HCT116 (cell line): ENCODE data around the gene MTHFR. TPM values are rescaled to one million over a fixed set of nuclear protein-coding genes. Genes with fewer than 3 reads are reported as not detected.

Experiments
- ATAC-seq: fragments of 200-7000 bp; cut with Tn5 transposase; 2 replicates; pipeline ENCODE4 v1.9.1; 2020; ENCODE audit warnings: mild to moderate bottlenecking, moderate library complexity
- BruUV-seq: library from RNA; stranded (reverse); fragments of 400-500 nt; replicated peaks from 2 replicates; lab custom pipeline; 2021; lab: Mats Ljungman, UMichigan
- CTCF ChIA-PET: fragments of 300-600 bp; sonication (Branson Sonifier 250); formaldehyde crosslinking; loops from one replicate; lab custom pipeline; 2021; ENCODE audit warnings: antibody characterized with exemption; lab: Charles Lee
- POLR2A ChIA-PET: fragments of 300-600, 350-600 bp; sonication (Branson Sonifier 250); formaldehyde crosslinking; loops from one replicate; lab custom pipeline; 2021; ENCODE audit warnings: antibody characterized with exemption; lab: Charles Lee
- RAD21 ChIA-PET, 2 experiments: fragments of 300-600 bp; sonication (Branson Sonifier 250); formaldehyde crosslinking; loops; one replicate each; lab custom pipeline; 2023; ENCODE audit warnings: low total read pairs in 2 of 2; ENCODE audit not compliant: uncharacterized antibody in 2 of 2, unreplicated experiment in 2 of 2, low non-redundant PET in 1 of 2; lab: Charles Lee
- DNase-seq: peaks from one replicate; pipeline ENCODE4 v3.0.0-alpha.2; 2010; ENCODE audit warnings: low read depth, low spot score
- H2AFZ ChIP-seq: fragments of 200-600 bp; shearing (Covaris generic), sonication (generic); 2 replicates; pipeline ENCODE4 v1.6.1; 2017; ENCODE audit warnings: low read depth, mixed run types, mixed read lengths, antibody characterized with exemption, low read length; ENCODE audit not compliant: poor library complexity, severe bottlenecking
- H3K27ac ChIP-seq: 2 replicates; pipeline ENCODE4 v1.5.1; 2012; ENCODE audit warnings: low read depth, low read length
- H3K27me3 ChIP-seq: fragments of 200-600 bp; sonication (generic); 2 replicates; pipeline ENCODE4 v1.6.1; 2016; ENCODE audit warnings: mixed run types, low read length, mixed read lengths; ENCODE audit not compliant: insufficient read depth
- H3K36me3 ChIP-seq, 2 experiments: fragments of 200-500 bp in 1 of 2; fragments of 200-600 bp in 1 of 2; sonication (Bioruptor generic) in 1 of 2; sonication (generic) in 1 of 2; 2 replicates each; pipeline versions ENCODE4 v1.5.1 to v1.6.1; 2014 to 2016; ENCODE audit warnings: low read length in 2 of 2, inconsistent platforms in 1 of 2, mixed read lengths in 1 of 2, mixed run types in 1 of 2; ENCODE audit not compliant: insufficient read depth in 2 of 2, control insufficient read depth in 1 of 2
- H3K4me1 ChIP-seq, 2 experiments: fragments of 200-600 bp in 1 of 2; sonication (generic) in 1 of 2; 2 replicates each; pipeline versions ENCODE4 v1.5.1 to v1.6.1; 2012 to 2017; ENCODE audit warnings: low read length in 2 of 2, inconsistent platforms in 1 of 2, mild to moderate bottlenecking in 1 of 2, mixed read lengths in 1 of 2, mixed run types in 1 of 2, moderate library complexity in 1 of 2; ENCODE audit not compliant: insufficient read depth in 2 of 2, control insufficient read depth in 1 of 2
- H3K4me2 ChIP-seq: fragments of 200-600 bp; sonication (generic); 2 replicates; pipeline ENCODE4 v1.6.1; 2017; ENCODE audit warnings: mixed run types, low read length, mixed read lengths
- H3K4me3 ChIP-seq, 2 experiments: fragments of 200-600 bp in 1 of 2; sonication (generic) in 1 of 2; replicated peaks in 1 of 2; 2 replicates each; pipeline ENCODE4 v1.5.1; 2011 to 2016; ENCODE audit warnings: low read length in 2 of 2, control low read depth in 1 of 2, low read depth in 1 of 2, mild to moderate bottlenecking in 1 of 2, mixed read lengths in 1 of 2, mixed run types in 1 of 2
- H3K79me2 ChIP-seq: fragments of 200-600 bp; sonication (generic); 2 replicates; pipeline ENCODE4 v1.6.1; 2017; ENCODE audit warnings: mild to moderate bottlenecking, mixed run types, low read length, moderate library complexity, mixed read lengths; ENCODE audit not compliant: insufficient read depth
- H3K9ac ChIP-seq: fragments of 200-600 bp; sonication (generic); 2 replicates; pipeline ENCODE4 v1.6.1; 2016; ENCODE audit warnings: low read length, mixed read lengths
- H3K9me2 ChIP-seq: fragments of 200-600 bp; sonication (generic), shearing (Covaris generic); 2 replicates; pipeline ENCODE4 v1.6.1; 2017; ENCODE audit warnings: mixed run types, mild to moderate bottlenecking, moderate library complexity; ENCODE audit not compliant: insufficient read depth
- H3K9me3 ChIP-seq, 2 experiments: fragments of 200-500 bp in 1 of 2; fragments of 200-600 bp in 1 of 2; sonication (Bioruptor generic) in 1 of 2; sonication (generic) in 1 of 2; 2 replicates each; pipeline ENCODE4 v1.6.1; 2014 to 2017; ENCODE audit warnings: low read length in 2 of 2, mixed read lengths in 2 of 2, inconsistent platforms in 1 of 2, low read depth in 1 of 2, mild to moderate bottlenecking in 1 of 2, mixed run types in 1 of 2, moderate library complexity in 1 of 2; ENCODE audit not compliant: control insufficient read depth in 1 of 2, insufficient read depth in 1 of 2
- H4K20me1 ChIP-seq: fragments of 200-600 bp; sonication (generic), shearing (Covaris generic); 2 replicates; pipeline ENCODE4 v1.6.1; 2017; ENCODE audit warnings: mixed run types, mild to moderate bottlenecking, moderate library complexity; ENCODE audit not compliant: insufficient read depth
- CBX3 ChIP-seq: IDR thresholded peaks from 2 replicates; pipeline ENCODE4 v1.6.1; 2012; ENCODE audit warnings: low read depth
- CEBPB ChIP-seq: IDR thresholded peaks from 2 replicates; pipeline ENCODE4 v1.6.1; 2012; ENCODE audit warnings: low read depth
- ELF1 ChIP-seq: IDR thresholded peaks from 2 replicates; pipeline ENCODE4 v1.6.1; 2012; ENCODE audit warnings: low read depth, borderline replicate concordance
- EZH2 ChIP-seq: fragments of 200-600 bp; sonication (generic); IDR thresholded peaks from 2 replicates; pipeline ENCODE4 v1.6.1; 2017; ENCODE audit warnings: antibody characterized with exemption, mixed run types
- JUND ChIP-seq: IDR thresholded peaks from 2 replicates; pipeline ENCODE4 v1.6.1; 2012
- POLR2A ChIP-seq: IDR thresholded peaks from 2 replicates; pipeline ENCODE4 v1.7.0; 2011; ENCODE audit warnings: borderline replicate concordance; ENCODE audit not compliant: insufficient read depth, insufficient read length; ENCODE audit errors: extremely low read depth
- POLR2AphosphoS5 ChIP-seq: IDR thresholded peaks from 2 replicates; pipeline ENCODE4 v1.6.1; 2011; ENCODE audit warnings: mild to moderate bottlenecking, low read depth, low read length, moderate library complexity
- RAD21 ChIP-seq: IDR thresholded peaks from 2 replicates; pipeline ENCODE4 v1.6.1; 2012; ENCODE audit warnings: low read depth, mild to moderate bottlenecking
- TCF7L2 ChIP-seq: IDR thresholded peaks from 2 replicates; pipeline ENCODE4 v1.7.0; 2011; ENCODE audit warnings: borderline replicate concordance, inconsistent platforms; ENCODE audit not compliant: insufficient read depth, insufficient read length; ENCODE audit errors: extremely low read depth
- ZNF274 ChIP-seq: fragments of 200-500 bp; sonication (Bioruptor generic); IDR thresholded peaks from 2 replicates; pipeline ENCODE4 v1.6.1; 2014; ENCODE audit warnings: mild to moderate bottlenecking, low read depth, low read length, inconsistent platforms
- intact Hi-C: fragments of 100-400 bp; cut with micrococcal nuclease; formaldehyde crosslinking; loops from 2 replicates; pipeline ENCODE4 v1.10.0; 2022
- total RNA-seq: library from RNA; stranded (reverse); gene quantifications from one replicate; pipeline ENCODE4 v1.2.1, GENCODE V29; 2021; ENCODE audit not compliant: unreplicated experiment
- TF ChIP-seq, protein P1 (sequence below): IDR thresholded peaks from 2 replicates; pipeline ENCODE4 v1.6.1; 2012
- TF ChIP-seq, protein P2 (sequence below): IDR thresholded peaks from 2 replicates; pipeline ENCODE4 v1.6.1; 2012; ENCODE audit warnings: low read depth

The MTHFR gene
- total RNA-seq, 1 experiment from 2014 or later: 20.9 TPM

DNA sequence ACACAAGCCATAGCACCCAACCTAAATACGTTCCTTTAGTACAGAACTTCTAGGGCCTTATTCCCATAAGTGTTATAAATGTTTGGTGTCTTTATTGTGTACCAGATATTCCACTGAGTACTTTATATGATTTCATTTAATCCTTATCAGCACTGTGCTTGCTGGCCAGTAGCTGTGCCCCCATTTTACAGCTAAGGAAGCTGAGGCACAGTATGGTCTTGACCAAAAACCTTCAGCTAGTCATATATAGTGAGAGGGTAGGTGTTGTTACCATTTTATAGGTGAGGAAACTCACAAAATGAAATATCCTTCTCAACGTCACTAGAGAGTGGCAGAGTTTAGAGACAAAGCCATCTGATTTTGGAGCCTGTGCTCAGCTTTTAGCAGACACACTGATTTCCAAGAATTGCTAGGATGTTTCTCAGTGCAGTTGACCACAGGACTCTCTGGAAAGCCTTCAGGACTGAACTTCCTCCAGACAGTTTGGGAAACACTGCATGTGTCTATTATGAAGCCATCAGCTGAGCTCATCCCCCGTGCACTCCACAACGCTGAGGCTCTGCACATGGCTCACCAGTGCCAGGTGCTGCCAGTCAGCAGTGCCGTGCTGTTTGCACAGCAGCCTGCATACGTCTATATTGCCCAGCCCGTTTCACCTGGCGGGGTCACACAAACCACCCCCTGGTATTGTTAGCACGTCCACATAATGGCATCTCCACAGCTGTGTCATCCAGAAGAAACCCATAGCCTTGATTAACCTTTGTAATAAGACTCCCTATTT, 26.4 kb upstream of the MTHFR start:
- Histone ChIP-seq H3K9me3 (no peaks in the 10 kb centered on the region), H3K9ac (no peak overlapping the region), H3K9me2 (no peaks in the 10 kb centered on the region), H3K27ac (no peak overlapping the region), H3K4me2 (no peak overlapping the region), H2AFZ (no peak overlapping the region), H3K27me3 (no peaks in the 10 kb centered on the region), H3K4me1 (no peaks in the 10 kb centered on the region), H4K20me1 (no peaks in the 10 kb centered on the region), H3K79me2 (no peaks in the 10 kb centered on the region), H3K4me3 (no peak overlapping the region), H3K36me3 (peaks cover 5 to 20% of the 10 kb centered on the region in 2 experiments; a peak in 2 of 4 replicates)
- no peak for DNase-seq
- ChIA-PET RAD21 (no interaction called here), POLR2A (interaction anchor here (1.5 kb wide), 1 partner anchor 76 kb away, joined by 4 read pairs; no protein-coding TSS in a partner anchor), CTCF (no interaction called here)
- no peak for ATAC-seq
- BruUV-seq: no TSS peak
- intact Hi-C loops: loop anchor here (10.0 kb wide), 2 partner anchors 373 to 797 kb away; no protein-coding TSS in a partner anchor
- TF ChIP-seq TCF7L2 (no peak), EZH2 (no peak), CBX3 (no peak), ELF1 (no peak), ZNF274 (no peak), RAD21 (no peak), POLR2A (no peak), CEBPB (no peak), POLR2AphosphoS5 (no peak), JUND (no peak)
- TF ChIP-seq, protein P1, sequence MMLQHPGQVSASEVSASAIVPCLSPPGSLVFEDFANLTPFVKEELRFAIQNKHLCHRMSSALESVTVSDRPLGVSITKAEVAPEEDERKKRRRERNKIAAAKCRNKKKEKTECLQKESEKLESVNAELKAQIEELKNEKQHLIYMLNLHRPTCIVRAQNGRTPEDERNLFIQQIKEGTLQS: no peak
- TF ChIP-seq, protein P2, sequence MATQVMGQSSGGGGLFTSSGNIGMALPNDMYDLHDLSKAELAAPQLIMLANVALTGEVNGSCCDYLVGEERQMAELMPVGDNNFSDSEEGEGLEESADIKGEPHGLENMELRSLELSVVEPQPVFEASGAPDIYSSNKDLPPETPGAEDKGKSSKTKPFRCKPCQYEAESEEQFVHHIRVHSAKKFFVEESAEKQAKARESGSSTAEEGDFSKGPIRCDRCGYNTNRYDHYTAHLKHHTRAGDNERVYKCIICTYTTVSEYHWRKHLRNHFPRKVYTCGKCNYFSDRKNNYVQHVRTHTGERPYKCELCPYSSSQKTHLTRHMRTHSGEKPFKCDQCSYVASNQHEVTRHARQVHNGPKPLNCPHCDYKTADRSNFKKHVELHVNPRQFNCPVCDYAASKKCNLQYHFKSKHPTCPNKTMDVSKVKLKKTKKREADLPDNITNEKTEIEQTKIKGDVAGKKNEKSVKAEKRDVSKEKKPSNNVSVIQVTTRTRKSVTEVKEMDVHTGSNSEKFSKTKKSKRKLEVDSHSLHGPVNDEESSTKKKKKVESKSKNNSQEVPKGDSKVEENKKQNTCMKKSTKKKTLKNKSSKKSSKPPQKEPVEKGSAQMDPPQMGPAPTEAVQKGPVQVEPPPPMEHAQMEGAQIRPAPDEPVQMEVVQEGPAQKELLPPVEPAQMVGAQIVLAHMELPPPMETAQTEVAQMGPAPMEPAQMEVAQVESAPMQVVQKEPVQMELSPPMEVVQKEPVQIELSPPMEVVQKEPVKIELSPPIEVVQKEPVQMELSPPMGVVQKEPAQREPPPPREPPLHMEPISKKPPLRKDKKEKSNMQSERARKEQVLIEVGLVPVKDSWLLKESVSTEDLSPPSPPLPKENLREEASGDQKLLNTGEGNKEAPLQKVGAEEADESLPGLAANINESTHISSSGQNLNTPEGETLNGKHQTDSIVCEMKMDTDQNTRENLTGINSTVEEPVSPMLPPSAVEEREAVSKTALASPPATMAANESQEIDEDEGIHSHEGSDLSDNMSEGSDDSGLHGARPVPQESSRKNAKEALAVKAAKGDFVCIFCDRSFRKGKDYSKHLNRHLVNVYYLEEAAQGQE: no peak
